NCI-H748 treated with DMSO at 0.1 percent for 48 hours (cell line): Measurements from ENCODE around the gene CLMN.

Experiments used
- DNase-seq: peaks from one replicate; lab custom pipeline; 2025; lab: John Stamatoyannopoulos, UW

The CLMN gene

GRCh38 chr14:95240859-95241813 is 78.6 kb downstream of the CLMN start:
- DNase-seq, result no peak

- DNase-seq, result no peak
Observed at GRCh38 chr14:95238487-95239298, 81.0 kb downstream of the CLMN start.

- DNase-seq, result no peak
Observed at GRCh38 chr14:95237958-95238340, 81.8 kb downstream of the CLMN start.

GRCh38 chr14:95237121-95237957 is 82.4 kb downstream of the CLMN start:
- DNase-seq, result peak; percentile 12

- DNase-seq, result no peak
Observed at GRCh38 chr14:95236221-95236620, 83.5 kb downstream of the CLMN start.

- DNase-seq, result no peak
Observed at GRCh38 chr14:95235767-95236166, 83.9 kb downstream of the CLMN start.

GRCh38 chr14:95235351-95235750 is 84.4 kb downstream of the CLMN start:
- peak; percentile 23 for DNase-seq

- DNase-seq, result no peak
Observed at GRCh38 chr14:95234426-95234825, 85.3 kb downstream of the CLMN start.

DNA sequence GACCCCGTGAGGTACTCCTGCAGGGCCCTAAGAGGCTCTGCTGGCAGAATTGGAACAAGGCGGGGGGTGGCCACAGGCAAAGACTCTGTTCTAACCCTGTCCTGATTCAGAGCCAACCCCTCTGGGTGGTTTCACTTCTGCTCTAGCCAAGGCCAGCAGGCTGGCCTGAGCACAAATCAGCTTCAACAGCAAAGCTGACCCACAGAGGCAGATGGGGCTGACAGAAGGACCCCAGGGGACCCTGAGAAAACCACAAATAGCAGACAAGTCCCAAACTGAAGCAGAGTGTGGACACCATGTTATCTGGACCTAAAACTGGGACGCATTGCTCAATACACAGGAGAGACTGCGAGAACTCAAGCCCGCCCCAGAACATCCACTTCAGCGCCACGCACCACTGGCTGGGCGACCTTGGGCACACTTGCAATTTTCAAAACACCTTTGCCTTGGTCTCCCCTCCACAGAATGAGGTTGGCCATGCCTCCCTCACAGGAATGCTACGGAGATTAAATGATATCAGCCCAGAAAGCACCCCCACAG is 85.9 kb downstream of the CLMN start:
- no peak for DNase-seq

DNA sequence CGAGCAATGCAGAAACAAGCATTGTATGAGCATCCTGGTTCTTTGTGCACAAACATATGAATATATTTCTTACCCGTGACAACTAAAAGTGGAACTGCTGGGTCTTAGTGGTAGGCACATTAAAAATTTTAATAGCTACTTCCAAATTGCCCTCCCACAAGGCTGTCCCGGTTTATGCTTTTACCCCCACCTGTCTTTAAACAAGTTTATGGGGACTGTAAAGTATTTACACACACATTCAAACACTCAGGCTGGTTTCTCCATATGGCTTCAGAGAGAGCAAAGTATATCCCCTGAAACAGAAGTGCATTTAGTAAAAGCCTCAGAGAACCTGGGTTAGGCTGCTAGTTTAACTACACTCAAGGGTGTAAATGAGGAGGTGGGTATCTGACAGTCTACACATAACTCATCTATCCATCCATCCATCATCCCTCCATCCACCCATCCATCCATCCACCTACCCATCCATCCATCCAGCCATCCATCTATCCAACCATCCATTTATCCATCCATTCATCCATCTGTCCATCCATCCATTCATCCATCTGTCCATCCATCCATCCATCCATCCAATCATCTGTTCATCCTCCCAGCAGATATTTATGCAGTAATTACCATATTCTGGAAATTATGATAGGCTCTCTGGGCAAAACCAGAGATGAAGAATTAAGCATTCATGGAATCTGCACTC is 86.7 kb downstream of the CLMN start:
- no peak for DNase-seq

GRCh38 chr14:95231966-95232633 is 87.6 kb downstream of the CLMN start:
- DNase-seq, result no peak

- no peak for DNase-seq
Observed at GRCh38 chr14:95229749-95230148, 90.0 kb downstream of the CLMN start.

- no peak for DNase-seq
Observed at GRCh38 chr14:95228240-95228639, 91.5 kb downstream of the CLMN start.

GRCh38 chr14:95227279-95227860 is 92.3 kb downstream of the CLMN start:
- DNase-seq, result no peak

- DNase-seq, result no peak
Observed at GRCh38 chr14:95226801-95227200, 92.9 kb downstream of the CLMN start.

DNA sequence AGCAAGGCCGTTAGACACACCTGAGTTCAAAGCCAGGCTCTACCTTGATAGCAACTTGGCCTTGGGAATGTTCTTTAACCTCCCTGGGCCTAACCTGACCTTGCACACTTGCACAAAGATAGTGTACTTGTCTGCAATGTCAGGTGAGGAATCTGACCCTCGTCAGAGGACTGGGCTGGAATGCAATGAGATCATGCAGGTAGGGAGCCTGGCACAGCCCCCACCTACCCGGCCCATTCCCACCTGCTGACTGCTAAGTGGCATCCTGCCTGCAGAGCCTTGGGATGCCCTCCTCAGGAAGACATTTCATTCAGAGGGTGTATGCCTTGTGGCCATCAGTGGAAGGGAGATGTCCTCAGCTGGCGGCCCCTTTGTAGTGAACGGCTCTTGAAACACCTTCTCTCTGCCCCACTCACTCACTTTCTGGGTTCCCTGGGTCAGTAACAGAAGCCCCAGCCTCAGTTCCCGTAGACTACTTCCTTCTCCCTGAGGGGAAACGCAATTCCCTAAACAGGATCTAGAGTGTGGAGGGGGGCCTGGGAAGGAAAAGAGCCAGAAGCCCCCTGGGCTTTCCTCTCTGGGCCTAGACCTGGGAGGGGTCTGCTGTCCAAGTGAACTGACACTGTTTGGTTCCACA is 94.3 kb downstream of the CLMN start:
- no peak for DNase-seq

- DNase-seq, result no peak
Observed at GRCh38 chr14:95222870-95223398, 96.8 kb downstream of the CLMN start.

DNA sequence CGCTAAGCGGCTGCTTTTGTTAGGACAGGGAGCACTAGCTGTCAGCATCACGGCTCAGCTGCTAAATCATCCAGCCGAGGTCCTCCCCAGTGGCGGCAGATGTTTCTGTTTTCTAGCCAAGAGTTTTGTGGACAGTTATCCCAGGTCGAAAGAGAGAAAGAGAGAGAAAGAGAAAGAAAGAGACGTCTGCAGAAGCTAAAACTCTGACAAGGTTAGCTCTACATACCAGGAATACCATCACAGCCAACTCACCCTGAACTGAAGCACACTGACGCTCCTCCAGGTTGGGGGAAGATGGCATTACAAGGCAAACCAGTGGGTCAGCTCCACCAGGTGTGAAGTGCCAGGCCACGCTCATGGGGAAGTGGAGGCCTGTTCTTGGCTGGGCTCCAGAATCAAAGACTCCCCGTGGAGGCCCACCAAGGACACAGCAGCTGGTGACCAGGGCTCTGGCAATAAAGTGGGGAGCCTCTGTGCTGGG is 97.5 kb downstream of the CLMN start:
- DNase-seq, result no peak

GRCh38 chr14:95221531-95221930 is 98.2 kb downstream of the CLMN start:
- DNase-seq, result no peak
